22Rv1 (cell line): Measurements from ENCODE around the gene PDCD5.
"Not testable (repeated sequence)": the region's sequence is repeated elsewhere in the genome, so short reads cannot be mapped to it uniquely, and the experiment has no call there.

Source experiments
- CTCF ChIP-seq: fragments of 450-650 bp; IDR thresholded peaks from 2 replicates; pipeline ENCODE4 v1.5.1; 2017; ENCODE audit warnings: mild to moderate bottlenecking
- ZFX ChIP-seq: fragments of 450-650 bp; IDR thresholded peaks from 2 replicates; pipeline ENCODE4 v1.6.1; 2017; ENCODE audit warnings: antibody characterized with exemption, borderline replicate concordance

- not testable (repeated sequence) for TF ChIP-seq CTCF, ZFX
Measured at GRCh38 chr19:32587747-32588504, 6.9 kb downstream of the PDCD5 start.
